HG03571 (cell line): ENCODE data around the gene MAGEB17.

ENCODE experiments used
- ATAC-seq: cut with Tn5 transposase; IDR thresholded peaks from one replicate; pipeline ENCODE4 v1.9.1; 2021; ENCODE audit not compliant: unreplicated experiment

MAGEB17 gene

GRCh38 chrX:16207634-16208033 lies 40.4 kb downstream of the MAGEB17 start:
- no peak for ATAC-seq

DNA sequence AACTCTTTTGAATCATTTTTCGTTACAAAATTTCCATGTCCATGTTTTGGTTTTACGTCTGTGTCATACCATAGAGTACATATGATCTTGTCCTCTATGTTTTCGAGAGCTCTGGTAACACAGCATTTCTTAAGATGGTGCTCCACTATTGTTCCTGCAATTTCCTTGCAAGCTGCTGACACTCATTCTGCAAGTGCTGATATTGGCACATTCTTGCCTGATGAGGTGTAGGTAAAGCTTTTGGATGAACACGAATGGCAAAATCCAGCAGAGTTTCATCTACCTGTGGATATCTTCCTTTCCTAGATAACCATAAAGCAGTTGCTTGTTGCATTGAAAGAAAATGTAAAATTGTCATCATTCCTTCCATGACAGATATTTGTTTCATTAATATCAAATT lies 41.3 kb downstream of the MAGEB17 start:
- ATAC-seq = no peak

DNA sequence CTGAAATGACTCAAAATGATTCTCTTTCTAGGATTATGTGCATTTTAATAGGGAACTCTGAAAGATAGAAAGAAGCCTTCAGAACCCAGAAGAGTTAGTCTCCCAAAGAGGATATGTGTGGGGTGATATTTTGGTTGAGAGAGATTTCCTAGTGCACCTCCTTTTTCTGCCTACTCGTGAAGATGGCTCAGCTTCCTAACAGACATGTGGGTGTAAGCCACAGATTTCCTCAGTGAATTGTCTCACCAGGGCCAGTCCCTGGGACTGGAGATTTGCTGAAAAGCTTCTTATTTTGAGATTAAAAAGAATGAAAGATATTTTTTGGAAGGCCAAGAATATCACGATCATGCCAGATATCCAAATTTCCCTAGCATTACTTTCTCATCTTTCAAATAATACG lies 42.8 kb downstream of the MAGEB17 start:
- ATAC-seq = no peak

GRCh38 chrX:16212024-16212423 lies 44.7 kb downstream of the MAGEB17 start:
- ATAC-seq = no peak

DNA sequence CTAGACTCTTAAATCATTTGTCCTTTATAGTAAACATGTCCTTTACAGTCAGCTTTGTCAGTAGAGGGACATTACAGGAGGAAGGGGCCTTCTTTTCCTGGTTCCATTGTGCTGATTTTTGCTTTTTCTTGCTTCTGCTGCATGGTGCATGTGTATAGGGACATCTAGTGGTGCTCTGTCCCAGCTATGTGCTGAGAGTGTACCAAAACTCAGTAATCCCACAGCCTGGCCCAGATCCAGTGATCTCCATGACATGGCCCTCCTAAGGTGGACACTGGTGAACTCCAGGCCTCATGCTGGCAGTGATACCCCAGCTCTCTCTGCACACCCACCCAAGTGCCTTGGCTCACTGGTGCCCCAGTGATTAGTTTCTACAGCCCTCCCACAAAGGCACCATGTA lies 45.2 kb downstream of the MAGEB17 start:
- ATAC-seq = no peak

GRCh38 chrX:16213961-16214360 lies 46.7 kb downstream of the MAGEB17 start:
- ATAC-seq = no peak

DNA sequence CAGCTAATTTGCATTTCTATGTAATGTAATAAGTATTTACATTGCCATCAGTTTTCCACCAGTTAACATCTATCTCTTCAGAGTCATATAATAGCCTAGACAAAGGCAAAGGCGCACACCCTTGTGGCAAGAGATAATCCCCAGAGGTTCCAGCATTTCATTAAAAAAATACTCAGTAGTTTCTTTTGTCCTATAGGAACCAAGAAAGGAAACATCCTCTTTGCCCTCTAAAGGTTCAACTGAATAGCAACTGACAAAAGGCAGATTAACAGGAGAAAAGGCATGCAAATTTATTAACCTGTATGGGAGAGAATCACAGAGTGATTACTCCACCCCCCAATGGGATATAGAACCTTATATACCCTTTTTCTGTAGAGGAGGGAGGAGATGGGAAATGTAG lies 48.4 kb downstream of the MAGEB17 start:
- ATAC-seq = no peak
